GM13976 (cell line): ENCODE data around the gene PSMD12.
"Not testable (repeated sequence)": the region's sequence is repeated elsewhere in the genome, so short reads cannot be mapped to it uniquely, and the experiment has no call there.

Experiments used
- DNase-seq: peaks from one replicate; pipeline ENCODE4 v3.0.0; 2012; ENCODE audit warnings: low spot score
- CTCF ChIP-seq: IDR thresholded peaks from 2 replicates; pipeline ENCODE4 v1.5.1; 2012; ENCODE audit warnings: borderline replicate concordance, mild to moderate bottlenecking; ENCODE audit not compliant: insufficient read depth; ENCODE audit errors: extremely low read depth, missing control alignments, control extremely low read depth
- in situ Hi-C: fragments of 300-500 bp; cut with MboI; formaldehyde crosslinking; loops from one replicate; pipeline ENCODE4 v1.12.0; 2022; ENCODE audit warnings: low sequenced_read_pairs, mixed read lengths, inconsistent platforms; ENCODE audit not compliant: unreplicated experiment

PSMD12 gene

GRCh38 chr17:67412032-67412431 is 45.7 kb upstream of the PSMD12 start:
- no peak for TF ChIP-seq CTCF
- no peak for DNase-seq
- in situ Hi-C loops = no loop called here

GRCh38 chr17:67411397-67411796 is 45.0 kb upstream of the PSMD12 start:
- in situ Hi-C loops = no loop called here
- TF ChIP-seq CTCF = no peak
- no peak for DNase-seq

GRCh38 chr17:67408455-67408830 is 42.1 kb upstream of the PSMD12 start:
- DNase-seq, in situ Hi-C loops: not testable (repeated sequence)

GRCh38 chr17:67403483-67403882 is 37.1 kb upstream of the PSMD12 start:
- TF ChIP-seq CTCF = no peak
- in situ Hi-C loops = no loop called here
- DNase-seq = no peak

- in situ Hi-C loops = no loop called here
- DNase-seq = peak; percentile 52
- no peak for TF ChIP-seq CTCF
Measured at GRCh38 chr17:67403065-67403464, 36.7 kb upstream of the PSMD12 start.

GRCh38 chr17:67401598-67402504 is 35.5 kb upstream of the PSMD12 start:
- TF ChIP-seq CTCF = no peak
- in situ Hi-C loops = no loop called here
- no peak for DNase-seq

- no peak for DNase-seq
- TF ChIP-seq CTCF = no peak
- in situ Hi-C loops = no loop called here
Measured at GRCh38 chr17:67401106-67401505, 34.7 kb upstream of the PSMD12 start.
